HepG2 (cell line): ENCODE measurements around the gene IL17RC. TPM values are rescaled to one million over a fixed set of nuclear protein-coding genes. Genes with fewer than 3 reads are reported as not detected.

ENCODE experiments used
- FOXC1 ChIP-seq: sonication (generic); formaldehyde crosslinking; IDR thresholded peaks from 2 replicates; pipeline ENCODE4 v1.8.0; 2022; ENCODE audit warnings: mild to moderate bottlenecking, missing genetic modification reagents, borderline replicate concordance
- HNRNPK ChIP-seq: fragments of 200-400 bp; formaldehyde crosslinking; IDR thresholded peaks from 2 replicates; pipeline ENCODE4 v1.6.1; 2018; ENCODE audit warnings: low read length, low read depth, moderate library complexity, mild to moderate bottlenecking; ENCODE audit not compliant: poor library complexity, severe bottlenecking
- HOXD1 ChIP-seq: sonication (generic); formaldehyde crosslinking; IDR thresholded peaks from 2 replicates; pipeline ENCODE4 v1.5.0; 2020; ENCODE audit warnings: missing genetic modification reagents
- JUN ChIP-seq: sonication (generic); formaldehyde crosslinking; IDR thresholded peaks from 2 replicates; pipeline ENCODE4 v1.4.0; 2020; ENCODE audit warnings: mild to moderate bottlenecking, missing genetic modification reagents
- PTBP1 ChIP-seq: fragments of 200-400 bp; formaldehyde crosslinking; IDR thresholded peaks from 2 replicates; pipeline ENCODE4 v1.6.1; 2018; ENCODE audit warnings: low read length, low read depth; ENCODE audit not compliant: poor library complexity, severe bottlenecking
- REL ChIP-seq: sonication (generic); formaldehyde crosslinking; conservative IDR thresholded peaks from 2 replicates; pipeline ENCODE4 v1.8.0; 2022; ENCODE audit warnings: mild to moderate bottlenecking, missing genetic modification reagents, moderate library complexity
- SOX6 ChIP-seq, 2 experiments: fragments of 450-650 bp in 1 of 2; sonication (generic) in 1 of 2; formaldehyde crosslinking in 1 of 2; IDR thresholded peaks; 2 replicates each; pipeline versions ENCODE4 v1.4.0 to v1.6.1; 2017 to 2020; ENCODE audit warnings: antibody characterized with exemption in 1 of 2, mild to moderate bottlenecking in 1 of 2, missing genetic modification reagents in 1 of 2
- STAG1 ChIP-seq: sonication (generic); formaldehyde crosslinking; IDR thresholded peaks from 2 replicates; pipeline ENCODE4 v1.4.0; 2020; ENCODE audit warnings: missing genetic modification reagents
- TIGD3 ChIP-seq: sonication (generic); formaldehyde crosslinking; IDR thresholded peaks from 2 replicates; pipeline ENCODE4 v1.5.1; 2020; ENCODE audit warnings: mild to moderate bottlenecking, missing genetic modification reagents, borderline replicate concordance
- ZFP36L1 ChIP-seq: sonication (generic); formaldehyde crosslinking; IDR thresholded peaks from 2 replicates; pipeline ENCODE4 v1.8.0; 2022; ENCODE audit warnings: mild to moderate bottlenecking, missing genetic modification reagents, moderate library complexity
- ZNF12 ChIP-seq: sonication (generic); formaldehyde crosslinking; IDR thresholded peaks from 2 replicates; pipeline ENCODE4 v1.5.0; 2020; ENCODE audit warnings: missing genetic modification reagents
- ZNF569 ChIP-seq: sonication (generic); formaldehyde crosslinking; IDR thresholded peaks from 2 replicates; pipeline ENCODE4 v1.5.0; 2020; ENCODE audit warnings: mild to moderate bottlenecking, missing genetic modification reagents, moderate library complexity, borderline replicate concordance
- ZNF841 ChIP-seq: sonication (generic); formaldehyde crosslinking; IDR thresholded peaks from 2 replicates; pipeline ENCODE4 v1.8.1; 2023; ENCODE audit warnings: missing genetic modification reagents, borderline replicate concordance
- polyA plus RNA-seq, 8 experiments: library from polyadenylated mRNA; depleted of rRNA in 3 of 8; stranded (reverse) in 7 of 8; unstranded in 1 of 8; fragments of >200 nt; fragmentation: Illumina TruSeq in 4 of 8; extraction: Trizol in 4 of 8; gene quantifications; 2 replicates each; pipeline versions ENCODE4 v1.2.1 to v1.2.3, GENCODE V29; 2011 to 2016; ENCODE audit warnings: low read depth in 4 of 8, missing spikeins in 1 of 8, mixed read lengths in 1 of 8; ENCODE audit not compliant: insufficient read depth in 1 of 8
- total RNA-seq, 5 experiments: library from RNA; depleted of rRNA; stranded (reverse); fragments of >200 nt; fragmentation: Illumina TruSeq; extraction: Trizol; gene quantifications; 2 replicates each; pipeline ENCODE4 v1.2.3, GENCODE V29; 2016; ENCODE audit warnings: low read depth in 1 of 5
- TF ChIP-seq, protein P1 (sequence below): sonication (generic); formaldehyde crosslinking; IDR thresholded peaks from 2 replicates; pipeline ENCODE4 v1.4.0; 2020; ENCODE audit warnings: mild to moderate bottlenecking, missing genetic modification reagents
- TF ChIP-seq, protein P2 (sequence below): sonication (generic); formaldehyde crosslinking; IDR thresholded peaks from 2 replicates; pipeline ENCODE4 v1.5.1; 2020; ENCODE audit warnings: mild to moderate bottlenecking, missing genetic modification reagents, borderline replicate concordance
- TF ChIP-seq, protein P3 (sequence below): sonication (generic); formaldehyde crosslinking; IDR thresholded peaks from 2 replicates; pipeline ENCODE4 v1.4.0; 2020; ENCODE audit warnings: mild to moderate bottlenecking, missing genetic modification reagents, borderline replicate concordance

IL17RC gene
- total and polyA plus RNA-seq, 2 of the 13 experiments (the other 11 are each of a cell fraction or from before 2014, with no cell fraction given) = 20.7 to 24.0 TPM

- TF ChIP-seq, protein P1, sequence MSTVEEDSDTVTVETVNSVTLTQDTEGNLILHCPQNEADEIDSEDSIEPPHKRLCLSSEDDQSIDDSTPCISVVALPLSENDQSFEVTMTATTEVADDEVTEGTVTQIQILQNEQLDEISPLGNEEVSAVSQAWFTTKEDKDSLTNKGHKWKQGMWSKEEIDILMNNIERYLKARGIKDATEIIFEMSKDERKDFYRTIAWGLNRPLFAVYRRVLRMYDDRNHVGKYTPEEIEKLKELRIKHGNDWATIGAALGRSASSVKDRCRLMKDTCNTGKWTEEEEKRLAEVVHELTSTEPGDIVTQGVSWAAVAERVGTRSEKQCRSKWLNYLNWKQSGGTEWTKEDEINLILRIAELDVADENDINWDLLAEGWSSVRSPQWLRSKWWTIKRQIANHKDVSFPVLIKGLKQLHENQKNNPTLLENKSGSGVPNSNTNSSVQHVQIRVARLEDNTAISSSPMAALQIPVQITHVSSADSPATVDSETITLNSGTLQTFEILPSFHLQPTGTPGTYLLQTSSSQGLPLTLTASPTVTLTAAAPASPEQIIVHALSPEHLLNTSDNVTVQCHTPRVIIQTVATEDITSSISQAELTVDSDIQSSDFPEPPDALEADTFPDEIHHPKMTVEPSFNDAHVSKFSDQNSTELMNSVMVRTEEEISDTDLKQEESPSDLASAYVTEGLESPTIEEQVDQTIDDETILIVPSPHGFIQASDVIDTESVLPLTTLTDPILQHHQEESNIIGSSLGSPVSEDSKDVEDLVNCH (CRISPR knock-in tag) = peak; percentile 33; the same call in 1 of the 2 replicates
- TF ChIP-seq HNRNPK (no peak), STAG1 (CRISPR knock-in tag) (peak; percentile 71), HOXD1 (CRISPR knock-in tag) (no peak; the same call in 1 of the 2 replicates), ZNF12 (CRISPR knock-in tag) (peak; percentile 36; the same call in 1 of the 2 replicates), TIGD3 (CRISPR knock-in tag) (no peak), FOXC1 (CRISPR knock-in tag) (0 out of 2 replicates have a peak, but pooled peaks have one; percentile 14), PTBP1 (peak; percentile 63), ZNF569 (CRISPR knock-in tag) (no peak), SOX6 (IDR thresholded peaks at IDR 0.05) (no peak), SOX6 (CRISPR knock-in tag; IDR thresholded peaks at IDR 0.05) (peak; percentile 58), JUN (0 out of 2 replicates have a peak, but pooled peaks have one; percentile 20), ZFP36L1 (CRISPR knock-in tag) (no peak), REL (CRISPR knock-in tag) (0 out of 2 replicates have a peak, but pooled peaks have one; percentile 56), ZNF841 (peak; percentile 63; the same call in 1 of the 2 replicates)
- TF ChIP-seq, protein P2, sequence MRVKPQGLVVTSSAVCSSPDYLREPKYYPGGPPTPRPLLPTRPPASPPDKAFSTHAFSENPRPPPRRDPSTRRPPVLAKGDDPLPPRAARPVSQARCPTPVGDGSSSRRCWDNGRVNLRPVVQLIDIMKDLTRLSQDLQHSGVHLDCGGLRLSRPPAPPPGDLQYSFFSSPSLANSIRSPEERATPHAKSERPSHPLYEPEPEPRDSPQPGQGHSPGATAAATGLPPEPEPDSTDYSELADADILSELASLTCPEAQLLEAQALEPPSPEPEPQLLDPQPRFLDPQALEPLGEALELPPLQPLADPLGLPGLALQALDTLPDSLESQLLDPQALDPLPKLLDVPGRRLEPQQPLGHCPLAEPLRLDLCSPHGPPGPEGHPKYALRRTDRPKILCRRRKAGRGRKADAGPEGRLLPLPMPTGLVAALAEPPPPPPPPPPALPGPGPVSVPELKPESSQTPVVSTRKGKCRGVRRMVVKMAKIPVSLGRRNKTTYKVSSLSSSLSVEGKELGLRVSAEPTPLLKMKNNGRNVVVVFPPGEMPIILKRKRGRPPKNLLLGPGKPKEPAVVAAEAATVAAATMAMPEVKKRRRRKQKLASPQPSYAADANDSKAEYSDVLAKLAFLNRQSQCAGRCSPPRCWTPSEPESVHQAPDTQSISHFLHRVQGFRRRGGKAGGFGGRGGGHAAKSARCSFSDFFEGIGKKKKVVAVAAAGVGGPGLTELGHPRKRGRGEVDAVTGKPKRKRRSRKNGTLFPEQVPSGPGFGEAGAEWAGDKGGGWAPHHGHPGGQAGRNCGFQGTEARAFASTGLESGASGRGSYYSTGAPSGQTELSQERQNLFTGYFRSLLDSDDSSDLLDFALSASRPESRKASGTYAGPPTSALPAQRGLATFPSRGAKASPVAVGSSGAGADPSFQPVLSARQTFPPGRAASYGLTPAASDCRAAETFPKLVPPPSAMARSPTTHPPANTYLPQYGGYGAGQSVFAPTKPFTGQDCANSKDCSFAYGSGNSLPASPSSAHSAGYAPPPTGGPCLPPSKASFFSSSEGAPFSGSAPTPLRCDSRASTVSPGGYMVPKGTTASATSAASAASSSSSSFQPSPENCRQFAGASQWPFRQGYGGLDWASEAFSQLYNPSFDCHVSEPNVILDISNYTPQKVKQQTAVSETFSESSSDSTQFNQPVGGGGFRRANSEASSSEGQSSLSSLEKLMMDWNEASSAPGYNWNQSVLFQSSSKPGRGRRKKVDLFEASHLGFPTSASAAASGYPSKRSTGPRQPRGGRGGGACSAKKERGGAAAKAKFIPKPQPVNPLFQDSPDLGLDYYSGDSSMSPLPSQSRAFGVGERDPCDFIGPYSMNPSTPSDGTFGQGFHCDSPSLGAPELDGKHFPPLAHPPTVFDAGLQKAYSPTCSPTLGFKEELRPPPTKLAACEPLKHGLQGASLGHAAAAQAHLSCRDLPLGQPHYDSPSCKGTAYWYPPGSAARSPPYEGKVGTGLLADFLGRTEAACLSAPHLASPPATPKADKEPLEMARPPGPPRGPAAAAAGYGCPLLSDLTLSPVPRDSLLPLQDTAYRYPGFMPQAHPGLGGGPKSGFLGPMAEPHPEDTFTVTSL = peak; percentile 32; the same call in 1 of the 2 replicates
- TF ChIP-seq, protein P3, sequence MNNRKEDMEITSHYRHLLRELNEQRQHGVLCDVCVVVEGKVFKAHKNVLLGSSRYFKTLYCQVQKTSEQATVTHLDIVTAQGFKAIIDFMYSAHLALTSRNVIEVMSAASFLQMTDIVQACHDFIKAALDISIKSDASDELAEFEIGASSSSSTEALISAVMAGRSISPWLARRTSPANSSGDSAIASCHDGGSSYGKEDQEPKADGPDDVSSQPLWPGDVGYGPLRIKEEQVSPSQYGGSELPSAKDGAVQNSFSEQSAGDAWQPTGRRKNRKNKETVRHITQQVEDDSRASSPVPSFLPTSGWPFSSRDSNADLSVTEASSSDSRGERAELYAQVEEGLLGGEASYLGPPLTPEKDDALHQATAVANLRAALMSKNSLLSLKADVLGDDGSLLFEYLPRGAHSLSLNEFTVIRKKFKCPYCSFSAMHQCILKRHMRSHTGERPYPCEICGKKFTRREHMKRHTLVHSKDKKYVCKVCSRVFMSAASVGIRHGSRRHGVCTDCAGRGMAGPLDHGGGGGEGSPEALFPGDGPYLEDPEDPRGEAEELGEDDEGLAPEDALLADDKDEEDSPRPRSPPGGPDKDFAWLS (CRISPR knock-in tag) = no peak
Observed at GRCh38 chr3:9932843-9933560, 16.1 kb downstream of the IL17RC start (continued).
